SH-SY5Y (cell line): ENCODE results near the gene YWHAE.

ENCODE experiments used
- GATA2 ChIP-seq: IDR thresholded peaks from 2 replicates; pipeline ENCODE4 v1.6.1; 2011; ENCODE audit warnings: mild to moderate bottlenecking, low read depth, low read length
- GATA3 ChIP-seq: IDR thresholded peaks from 2 replicates; pipeline ENCODE4 v1.6.1; 2011; ENCODE audit warnings: low read depth, mild to moderate bottlenecking, low read length, moderate library complexity

DNA sequence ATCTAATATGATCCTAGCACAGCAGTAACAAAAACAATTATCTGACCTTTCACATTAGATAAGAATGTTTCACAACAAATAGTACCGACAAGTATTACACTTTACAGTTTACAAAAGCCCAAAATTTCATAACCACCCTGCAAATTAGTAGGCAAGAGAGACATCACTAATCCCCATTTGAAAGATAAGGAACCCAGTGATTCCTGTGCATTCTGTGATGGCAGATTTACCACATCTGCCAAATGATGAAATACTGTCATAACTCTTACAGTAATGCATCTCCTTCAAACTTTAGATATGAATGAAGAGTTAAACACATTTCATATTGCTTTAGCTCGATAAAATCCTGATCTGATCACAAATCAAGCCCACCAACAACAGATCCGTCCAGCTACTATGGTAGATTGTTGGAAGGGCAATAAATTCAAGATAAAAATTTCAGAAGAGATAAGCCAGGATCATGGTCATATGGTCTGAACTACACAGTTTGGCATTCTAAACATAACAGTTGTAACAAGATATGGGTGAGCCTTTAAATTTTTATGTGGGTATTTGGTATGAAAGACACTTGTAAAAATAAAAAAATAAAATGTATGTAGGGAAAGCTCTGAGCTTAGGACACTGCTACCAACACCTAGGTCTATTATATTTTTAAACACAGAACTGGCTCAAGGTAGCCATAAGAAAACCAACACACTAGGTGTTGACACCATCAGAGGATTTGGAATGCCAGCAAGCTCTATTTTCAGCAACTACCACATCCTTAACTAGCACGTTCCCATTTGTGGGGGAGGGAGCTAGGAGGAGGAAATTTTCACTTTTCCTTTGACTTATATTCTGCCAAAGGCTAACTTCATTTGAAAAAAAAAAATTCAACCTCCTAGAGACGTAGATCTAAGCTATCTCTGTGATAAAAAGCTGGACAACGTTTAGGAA lies 9.3 kb downstream of the YWHAE start:
- TF ChIP-seq GATA2 (no peak; the same call in 1 of the 2 replicates), GATA3 (no peak)
